IPS-18a (cell line): Measurements from ENCODE around the gene SYT7.

Experiments
- H3K27ac ChIP-seq: one replicate; pipeline ENCODE4 v1.5.1; 2013; ENCODE audit warnings: low read length
- H3K27me3 ChIP-seq: one replicate; pipeline ENCODE4 v1.6.1; 2013; ENCODE audit warnings: mild to moderate bottlenecking, low read length; ENCODE audit not compliant: control insufficient read depth, insufficient read depth
- H3K36me3 ChIP-seq: one replicate; pipeline ENCODE4 v1.6.1; 2013; ENCODE audit warnings: low read depth, low read length; ENCODE audit not compliant: control insufficient read depth
- H3K4me1 ChIP-seq: one replicate; pipeline ENCODE4 v1.6.1; 2013; ENCODE audit warnings: low read depth, low read length; ENCODE audit not compliant: control insufficient read depth
- H3K4me3 ChIP-seq: one replicate; pipeline ENCODE4 v1.5.1; 2013; ENCODE audit warnings: low read length
- H3K9ac ChIP-seq: one replicate; pipeline ENCODE4 v1.6.1; 2013; ENCODE audit warnings: mild to moderate bottlenecking, low read length, moderate library complexity
- H3K9me3 ChIP-seq: one replicate; pipeline ENCODE4 v1.6.1; 2013; ENCODE audit warnings: low read depth, low read length; ENCODE audit not compliant: control insufficient read depth

SYT7 gene

DNA sequence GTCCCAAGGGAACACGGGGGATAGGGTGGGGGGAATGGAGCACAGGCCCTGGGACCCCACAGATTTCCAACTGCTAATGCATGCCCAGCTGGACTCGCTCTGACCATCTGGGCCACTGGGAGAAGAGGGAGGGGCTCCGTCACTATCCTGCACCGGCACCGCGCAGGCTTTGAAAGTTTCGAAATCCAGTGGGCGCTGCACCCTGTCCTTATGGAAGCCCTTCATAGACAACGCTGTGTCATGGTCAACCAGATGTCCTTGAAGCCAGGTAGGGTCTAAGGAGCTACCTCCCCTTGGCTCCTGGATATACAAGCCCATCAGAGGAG, 42.3 kb downstream of the SYT7 start:
- no peaks in the 10 kb centered on the region for H3K9me3 ChIP-seq
- H3K4me1 ChIP-seq: peaks cover 10% of the 10 kb centered on the region
- no peaks in the 10 kb centered on the region for H3K36me3 ChIP-seq
- H3K27me3 ChIP-seq: no peaks in the 10 kb centered on the region
- no peak overlapping the region for H3K9ac ChIP-seq
- no peak overlapping the region for H3K27ac ChIP-seq
- H3K4me3 ChIP-seq: no peak overlapping the region

DNA sequence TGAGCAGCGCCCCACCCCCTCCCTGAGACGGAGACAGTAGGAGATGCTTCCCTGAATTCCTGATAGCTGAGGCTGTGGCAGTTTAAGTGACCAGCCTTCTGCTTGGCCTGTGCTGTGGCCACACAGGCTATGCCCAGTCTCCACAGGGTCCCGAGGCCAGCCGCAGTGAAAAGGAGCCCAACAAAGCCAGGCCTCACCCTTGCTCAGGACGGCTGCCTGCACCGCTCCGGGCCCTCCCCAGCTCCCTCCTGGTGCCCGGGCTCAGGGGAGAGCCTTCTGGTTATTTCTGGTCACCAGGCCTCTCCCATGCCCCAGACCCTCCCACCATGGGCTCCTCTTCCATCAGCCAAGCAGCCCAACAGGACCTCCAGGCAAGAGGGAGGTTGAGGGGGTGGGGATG, 43.5 kb downstream of the SYT7 start:
- Histone ChIP-seq H3K36me3 (no peaks in the 10 kb centered on the region), H3K9me3 (no peaks in the 10 kb centered on the region), H3K9ac (no peak overlapping the region), H3K27me3 (no peaks in the 10 kb centered on the region), H3K4me3 (no peak overlapping the region), H3K4me1 (peaks cover 10% of the 10 kb centered on the region), H3K27ac (no peak overlapping the region)

DNA sequence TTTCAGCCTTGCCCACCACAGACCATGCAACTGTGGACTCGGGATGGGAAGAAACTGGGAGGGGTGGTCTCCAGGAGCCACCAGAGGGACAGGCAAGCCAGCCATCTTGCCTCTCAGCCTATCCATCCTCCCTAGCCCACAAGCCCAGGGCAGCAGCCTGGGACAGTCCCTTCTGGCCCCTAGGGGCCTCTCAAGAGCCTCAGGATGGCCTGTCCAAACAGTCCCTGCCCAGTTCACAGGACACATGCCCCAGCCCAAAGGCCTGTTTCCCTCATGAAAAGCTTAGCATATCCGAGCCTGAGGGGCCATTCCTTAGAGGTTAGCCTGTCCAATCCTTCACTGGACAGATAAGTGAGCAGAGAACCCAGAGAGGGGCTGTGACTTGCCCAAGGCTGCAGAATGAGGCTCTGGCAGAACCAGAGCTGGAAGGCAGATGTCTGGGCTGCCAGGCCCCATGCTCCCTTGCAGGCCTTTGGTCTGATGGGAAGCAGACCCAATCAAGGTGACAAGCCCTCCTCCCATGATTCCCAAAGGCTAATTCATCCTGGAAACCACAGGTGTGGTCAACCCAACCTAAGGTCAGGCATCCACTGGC, 44.1 kb downstream of the SYT7 start:
- Histone ChIP-seq H3K36me3 (no peaks in the 10 kb centered on the region), H3K27me3 (no peaks in the 10 kb centered on the region), H3K9me3 (no peaks in the 10 kb centered on the region), H3K9ac (no peak overlapping the region), H3K27ac (no peak overlapping the region), H3K4me3 (no peak overlapping the region), H3K4me1 (peaks cover 9% of the 10 kb centered on the region)

DNA sequence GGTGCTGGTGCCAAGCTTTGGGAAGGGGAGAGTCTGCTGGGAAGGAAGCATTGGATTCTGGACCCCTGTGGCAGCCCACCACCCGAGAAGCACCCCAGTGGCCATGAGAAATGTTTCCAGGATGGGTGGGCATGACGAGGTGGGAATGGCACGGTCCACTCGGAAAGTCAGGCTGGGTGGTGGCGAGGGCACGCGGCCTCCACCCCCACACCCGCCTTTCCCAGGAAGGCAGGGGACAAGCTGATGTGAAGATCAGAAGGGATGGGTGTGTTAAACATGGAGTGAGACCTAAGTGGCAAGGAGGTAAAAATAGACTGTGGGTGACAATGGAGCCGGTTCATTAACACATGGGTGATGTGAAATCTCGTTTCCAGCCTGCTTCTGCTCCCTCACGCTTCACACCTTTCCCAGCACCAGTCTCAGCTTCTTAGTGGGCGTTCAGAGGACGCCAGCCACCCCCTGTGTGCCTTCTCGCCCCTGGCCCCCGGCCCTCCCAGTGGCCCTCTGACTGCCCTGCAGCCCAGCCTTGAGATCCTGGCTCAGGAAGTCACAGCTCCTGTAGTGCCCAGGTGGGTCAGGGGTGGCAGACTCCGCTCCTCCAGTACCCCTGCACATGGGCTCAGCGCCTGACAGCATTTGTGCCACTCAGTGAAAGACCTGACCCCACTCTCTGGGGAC, 44.7 kb downstream of the SYT7 start:
- H3K4me3 ChIP-seq: no peak overlapping the region
- H3K36me3 ChIP-seq: no peaks in the 10 kb centered on the region
- H3K4me1 ChIP-seq: peaks cover 3% of the 10 kb centered on the region
- H3K9me3 ChIP-seq: no peaks in the 10 kb centered on the region
- H3K27me3 ChIP-seq: no peaks in the 10 kb centered on the region
- H3K9ac ChIP-seq: no peak overlapping the region
- H3K27ac ChIP-seq: no peak overlapping the region

DNA sequence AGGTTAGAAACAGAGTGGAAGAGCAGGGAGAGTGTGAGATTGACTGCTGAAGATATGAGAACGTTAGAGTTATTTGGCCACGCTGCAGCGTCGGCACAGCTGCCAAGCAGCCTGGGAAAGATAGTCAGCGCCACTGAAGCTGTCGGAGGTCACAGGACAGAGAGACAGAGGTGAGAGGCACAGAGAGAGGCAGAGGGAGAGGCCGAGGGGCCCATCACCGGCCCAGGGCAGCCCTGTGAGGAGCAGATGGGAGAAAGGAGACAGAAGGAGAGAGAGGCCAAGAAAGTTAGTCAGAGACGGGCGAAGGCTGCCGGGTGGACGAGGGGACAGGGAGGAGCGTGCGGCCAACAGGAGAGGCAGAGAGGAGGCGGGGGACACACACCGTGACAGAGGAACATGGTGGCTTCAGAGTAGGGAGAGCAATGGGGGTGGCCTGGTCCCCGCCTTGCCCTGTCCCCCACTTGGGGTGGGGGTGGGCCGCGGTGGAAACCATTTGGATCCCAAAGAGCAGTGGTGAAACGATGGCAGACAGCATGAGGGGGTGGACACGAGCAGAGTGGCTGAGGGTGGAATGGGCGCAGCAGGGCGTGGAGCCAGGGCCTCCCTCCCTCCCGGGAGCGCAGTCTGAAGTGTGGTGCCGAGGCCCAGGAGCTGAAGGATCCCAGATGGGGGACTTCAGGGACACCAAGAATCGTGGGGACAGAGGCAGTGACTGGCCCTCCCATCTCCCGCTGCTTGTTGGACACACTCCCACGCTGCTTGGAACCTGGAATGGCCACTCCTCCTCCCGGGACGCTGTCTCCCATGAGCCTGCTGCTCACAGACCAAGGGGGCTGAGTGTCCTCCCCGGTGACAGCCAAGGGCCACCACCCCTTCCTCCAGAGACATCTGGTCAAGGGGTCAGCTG, 45.7 kb downstream of the SYT7 start:
- Histone ChIP-seq H3K27ac (no peak overlapping the region), H3K9me3 (no peaks in the 10 kb centered on the region), H3K4me1 (peaks cover under 1% of the 10 kb centered on the region), H3K36me3 (no peaks in the 10 kb centered on the region), H3K4me3 (no peak overlapping the region), H3K9ac (no peak overlapping the region), H3K27me3 (no peaks in the 10 kb centered on the region)

DNA sequence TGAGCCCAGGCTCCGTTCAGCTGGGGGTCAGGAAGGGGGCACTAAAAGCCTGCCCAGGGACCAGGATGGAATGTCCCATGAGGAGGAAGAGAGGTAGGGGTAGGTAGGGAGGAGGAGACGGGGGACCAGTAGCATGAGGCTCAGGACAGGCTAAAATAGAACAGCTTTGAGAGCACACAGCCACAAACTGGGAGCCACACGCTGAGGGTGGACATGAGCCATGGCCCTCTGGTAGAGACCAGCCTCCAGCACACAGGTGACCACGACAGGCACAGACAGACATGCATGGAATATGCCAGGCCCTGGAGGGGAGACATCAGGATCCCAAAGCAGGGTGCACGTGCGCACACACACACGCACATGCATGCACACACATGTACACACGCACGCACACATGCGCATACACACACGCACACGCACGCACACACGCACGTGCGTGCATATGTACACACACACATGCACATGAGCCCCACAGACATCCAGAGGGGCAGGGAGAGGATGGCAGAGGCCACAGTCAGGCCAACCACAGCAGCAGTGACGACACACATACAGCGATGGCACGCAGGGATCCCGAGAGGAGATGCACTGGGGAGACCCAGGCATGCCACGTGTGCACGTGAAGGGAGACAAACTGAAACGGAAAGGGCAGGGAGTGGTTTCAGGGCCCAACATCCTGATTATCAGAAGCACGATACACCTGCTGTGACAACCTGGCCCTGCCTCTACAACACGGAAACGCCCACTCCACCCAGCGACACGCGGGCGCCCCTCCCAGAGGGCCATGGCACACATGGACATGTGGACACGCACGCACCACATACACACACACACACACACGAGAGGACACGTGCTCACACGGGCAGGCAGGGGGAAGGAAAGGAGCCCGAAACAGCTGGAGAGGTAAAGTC, 46.6 kb downstream of the SYT7 start:
- Histone ChIP-seq H3K4me3 (no peak overlapping the region), H3K27me3 (no peaks in the 10 kb centered on the region), H3K9me3 (no peaks in the 10 kb centered on the region), H3K9ac (no peak overlapping the region), H3K36me3 (no peaks in the 10 kb centered on the region), H3K27ac (no peak overlapping the region), H3K4me1 (no peaks in the 10 kb centered on the region)

DNA sequence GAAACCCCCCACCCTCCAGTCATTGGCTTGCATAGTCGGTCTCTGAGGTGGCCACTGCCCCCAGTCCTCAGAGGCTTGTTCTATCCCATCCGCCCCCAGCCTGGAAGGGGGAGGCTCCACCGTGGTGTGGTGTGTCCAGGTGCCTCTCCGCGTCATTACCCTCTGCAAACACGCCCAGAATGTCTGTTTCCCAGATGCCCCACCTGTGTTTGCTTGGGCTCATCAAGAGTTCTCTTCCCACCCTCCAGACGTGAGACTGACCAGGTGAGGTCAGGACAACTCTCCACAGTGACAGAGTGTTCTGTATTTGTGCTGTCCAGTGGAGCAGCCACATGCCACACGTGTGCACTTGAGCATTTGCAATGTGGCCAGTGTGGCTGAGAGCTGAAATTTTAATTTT, 47.5 kb downstream of the SYT7 start:
- Histone ChIP-seq H3K9me3 (no peaks in the 10 kb centered on the region), H3K27ac (no peak overlapping the region), H3K4me3 (no peak overlapping the region), H3K36me3 (no peaks in the 10 kb centered on the region), H3K27me3 (no peaks in the 10 kb centered on the region), H3K9ac (no peak overlapping the region), H3K4me1 (no peaks in the 10 kb centered on the region)

DNA sequence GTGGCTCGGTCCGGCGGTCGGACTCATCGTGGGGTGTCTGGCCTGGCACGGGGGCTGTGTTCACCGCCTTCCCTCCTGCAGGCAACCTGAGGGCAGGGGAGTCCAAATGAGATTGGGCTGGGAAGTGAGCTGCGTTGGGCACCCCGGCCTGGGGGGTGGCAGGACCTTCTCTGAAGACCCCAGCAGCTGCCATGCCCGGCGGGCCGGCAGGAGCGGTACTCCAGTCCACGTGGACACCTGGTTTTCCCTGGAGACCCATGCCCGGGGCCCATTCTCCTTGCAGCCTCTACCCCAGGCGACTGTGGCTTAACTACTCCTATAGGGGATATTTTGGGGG, 47.9 kb downstream of the SYT7 start:
- H3K27me3 ChIP-seq: no peaks in the 10 kb centered on the region
- no peaks in the 10 kb centered on the region for H3K9me3 ChIP-seq
- H3K36me3 ChIP-seq: no peaks in the 10 kb centered on the region
- no peaks in the 10 kb centered on the region for H3K4me1 ChIP-seq
- H3K27ac ChIP-seq: no peak overlapping the region
- no peak overlapping the region for H3K9ac ChIP-seq
- H3K4me3 ChIP-seq: no peak overlapping the region

DNA sequence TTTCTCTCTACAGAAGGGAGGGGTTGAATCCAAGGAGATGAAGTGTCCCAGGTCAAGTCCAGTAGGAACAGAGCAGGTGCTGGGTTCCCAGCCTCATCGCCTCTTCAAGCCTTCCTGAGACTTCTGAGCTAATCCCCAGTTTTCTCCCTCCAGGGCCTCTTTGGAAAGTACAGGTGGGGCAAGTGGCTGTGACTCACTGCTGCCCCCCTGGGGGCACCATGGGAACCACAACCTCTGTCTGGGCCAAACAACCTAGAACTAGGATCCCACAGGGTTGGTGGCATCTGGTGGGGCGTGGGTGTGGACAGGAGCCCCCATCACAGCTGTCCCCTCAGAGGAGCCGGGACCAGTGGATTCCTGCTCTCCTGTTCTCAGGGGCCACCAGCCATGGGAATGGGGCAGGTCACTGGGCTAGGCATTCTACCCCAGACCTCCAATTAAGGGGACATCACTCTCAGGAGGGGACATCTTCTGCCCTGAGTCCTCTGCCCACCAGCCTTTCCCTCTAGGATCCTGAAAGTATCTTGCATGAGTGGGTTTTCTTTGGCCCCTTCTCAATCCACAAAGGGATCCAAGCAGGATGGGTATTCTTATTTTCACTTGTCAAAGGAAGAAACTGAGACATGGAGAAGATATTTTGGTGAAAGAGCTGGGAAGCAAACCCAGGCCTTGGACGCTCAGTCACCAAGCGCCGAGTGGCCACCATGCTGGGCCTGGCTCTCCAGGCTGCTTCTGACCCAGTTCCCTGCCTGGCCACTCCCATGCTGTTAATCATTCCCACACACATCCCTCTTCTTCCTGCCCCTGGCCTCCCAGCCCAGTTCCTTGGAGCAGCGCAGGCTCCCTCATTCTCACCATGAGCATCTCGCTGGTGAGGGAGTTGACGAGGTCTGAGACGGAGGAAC, 48.5 kb downstream of the SYT7 start:
- H3K4me1 ChIP-seq: no peaks in the 10 kb centered on the region
- no peaks in the 10 kb centered on the region for H3K27me3 ChIP-seq
- no peak overlapping the region for H3K9ac ChIP-seq
- H3K4me3 ChIP-seq: no peak overlapping the region
- H3K9me3 ChIP-seq: no peaks in the 10 kb centered on the region
- H3K27ac ChIP-seq: no peak overlapping the region
- no peaks in the 10 kb centered on the region for H3K36me3 ChIP-seq

DNA sequence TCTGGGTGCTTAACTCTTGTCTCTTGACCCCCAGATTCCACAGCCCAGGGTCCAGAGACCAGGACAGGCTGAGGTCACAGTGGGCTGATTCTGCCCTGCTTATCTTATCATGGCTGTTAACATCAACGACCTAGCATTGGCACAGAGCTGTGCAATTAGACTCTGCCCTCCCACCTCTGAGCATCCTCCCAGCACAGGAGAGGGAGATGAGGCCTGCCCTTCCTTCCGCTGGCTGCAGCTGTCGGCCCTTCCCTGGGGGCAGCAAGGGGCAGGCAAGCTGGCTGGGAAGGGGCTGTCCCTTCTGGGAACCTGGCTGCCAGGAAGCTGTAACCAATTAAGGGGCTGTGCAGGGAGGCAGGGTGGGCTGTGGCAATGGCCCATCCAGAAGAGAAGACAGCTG, 49.8 kb downstream of the SYT7 start:
- Histone ChIP-seq H3K9me3 (no peaks in the 10 kb centered on the region), H3K27ac (no peak overlapping the region), H3K27me3 (no peaks in the 10 kb centered on the region), H3K4me3 (no peak overlapping the region), H3K4me1 (no peaks in the 10 kb centered on the region), H3K9ac (no peak overlapping the region), H3K36me3 (no peaks in the 10 kb centered on the region)
